Gastrocnemius medialis (tissue), 4 donors: ENCODE data around the gene TNFRSF13B. TPM values are rescaled to one million over a fixed set of nuclear protein-coding genes. Genes with fewer than 3 reads are reported as not detected.
"Not testable (repeated sequence)": the region's sequence is repeated elsewhere in the genome, so short reads cannot be mapped to it uniquely, and the experiment has no call there.

Source experiments
- ATAC-seq, 2 donors: fragments of 150-250 bp; one replicate each; pipeline ENCODE4 v1.9.1; 2016
- DNase-seq, 2 donors: peaks; one replicate each; pipeline ENCODE4 v3.0.0-alpha.2; 2019
- H3K27ac ChIP-seq, 4 donors: fragments of 200-600 bp; sonication (generic); 1 replicate in 1 of 4; 2 replicates in 3 of 4; pipeline ENCODE4 v1.5.1; 2016 to 2018; ENCODE audit warnings: mild to moderate bottlenecking in 2 of 4, moderate library complexity in 1 of 4
- H3K27me3 ChIP-seq, 3 donors: fragments of 200-600 bp; sonication (generic) in 2 of 3; 1 replicate in 1 of 3; 2 replicates in 2 of 3; pipeline versions ENCODE4 v1.5.1 to v1.6.0; 2016 to 2019; ENCODE audit warnings: mild to moderate bottlenecking in 1 of 3, moderate library complexity in 1 of 3
- H3K36me3 ChIP-seq, 2 donors: fragments of 200-600 bp; sonication (generic) in 1 of 2; one replicate each; pipeline ENCODE4 v1.5.1; 2017 to 2018
- H3K4me1 ChIP-seq, 2 donors: fragments of 200-600 bp; sonication (generic) in 1 of 2; one replicate each; pipeline ENCODE4 v1.5.1; 2016 to 2017; ENCODE audit warnings: mild to moderate bottlenecking in 2 of 2
- H3K4me3 ChIP-seq, 4 donors: fragments of 200-600 bp; sonication (generic) in 3 of 4; 1 replicate in 1 of 4; 2 replicates in 3 of 4; pipeline ENCODE4 v1.5.1; 2016 to 2019; ENCODE audit warnings: mild to moderate bottlenecking in 2 of 4
- H3K9me3 ChIP-seq, 3 donors: fragments of 200-600 bp; sonication (generic) in 2 of 3; 1 replicate in 1 of 3; 2 replicates in 2 of 3; pipeline ENCODE4 v1.5.1; 2016 to 2019
- POLR2A ChIP-seq, 2 donors: fragments of 450-650 bp; IDR thresholded peaks; one replicate each; pipeline ENCODE4 v1.6.1; 2017; ENCODE audit warnings: antibody characterized with exemption in 2 of 2, mild to moderate bottlenecking in 2 of 2, moderate library complexity in 2 of 2
- in situ Hi-C, 4 donors: fragments of 200-750 bp; cut with MboI; loops; one replicate each; pipeline versions ENCODE4 v1.15.0 to v1.8.0; 2017; ENCODE audit warnings: low sequenced_read_pairs in 4 of 4
- intact Hi-C: fragments of 100-400 bp; cut with DNase I; formaldehyde crosslinking; loops from one replicate; pipeline ENCODE4 v1.15.1; 2023; ENCODE audit warnings: low total_unique reads
- total RNA-seq, 4 donors: library from RNA; depleted of rRNA; stranded (reverse); fragments of >200 nt; gene quantifications; one replicate each; pipeline versions ENCODE4 v1.1.0 to v1.2.3, GENCODE V29; 2016
- TF ChIP-seq, protein P1 (sequence below), 5 experiments: fragments of 450-650 bp in 3 of 5; fragments of 200-600 bp in 2 of 5; sonication (generic) in 2 of 5; IDR thresholded peaks in 4 of 5; conservative IDR thresholded peaks in 1 of 5; 1 replicate in 4 of 5; 2 replicates in 1 of 5; pipeline ENCODE4 v1.5.1; 2016 to 2019; ENCODE audit warnings: antibody characterized with exemption in 5 of 5, mild to moderate bottlenecking in 3 of 5, moderate library complexity in 3 of 5

The TNFRSF13B gene
- total RNA-seq, 4 donors from 2014 or later: not detected

GRCh38 chr17:17015230-17015629 is 43.3 kb upstream of the TNFRSF13B start:
- no peak overlapping the region for H3K27ac ChIP-seq
- DNase-seq (no peak), ATAC-seq (no peak)
- H3K9me3 ChIP-seq: no peaks in the 10 kb centered on the region
- H3K4me1 ChIP-seq: no peaks in the 10 kb centered on the region
- no peaks in the 10 kb centered on the region for H3K36me3 ChIP-seq
- no peak overlapping the region for H3K4me3 ChIP-seq
- H3K27me3 ChIP-seq: no peaks in the 10 kb centered on the region
- in situ Hi-C loops (loop anchor here in 1 of 4 donors (25.0 kb wide), 2 partner anchors 122 to 272 kb away; partner anchors contain the start of gene COPS3), intact Hi-C loops (no loop called here)
- TF ChIP-seq POLR2A (IDR thresholded peaks at IDR 0.05): no peak
- TF ChIP-seq, protein P1, sequence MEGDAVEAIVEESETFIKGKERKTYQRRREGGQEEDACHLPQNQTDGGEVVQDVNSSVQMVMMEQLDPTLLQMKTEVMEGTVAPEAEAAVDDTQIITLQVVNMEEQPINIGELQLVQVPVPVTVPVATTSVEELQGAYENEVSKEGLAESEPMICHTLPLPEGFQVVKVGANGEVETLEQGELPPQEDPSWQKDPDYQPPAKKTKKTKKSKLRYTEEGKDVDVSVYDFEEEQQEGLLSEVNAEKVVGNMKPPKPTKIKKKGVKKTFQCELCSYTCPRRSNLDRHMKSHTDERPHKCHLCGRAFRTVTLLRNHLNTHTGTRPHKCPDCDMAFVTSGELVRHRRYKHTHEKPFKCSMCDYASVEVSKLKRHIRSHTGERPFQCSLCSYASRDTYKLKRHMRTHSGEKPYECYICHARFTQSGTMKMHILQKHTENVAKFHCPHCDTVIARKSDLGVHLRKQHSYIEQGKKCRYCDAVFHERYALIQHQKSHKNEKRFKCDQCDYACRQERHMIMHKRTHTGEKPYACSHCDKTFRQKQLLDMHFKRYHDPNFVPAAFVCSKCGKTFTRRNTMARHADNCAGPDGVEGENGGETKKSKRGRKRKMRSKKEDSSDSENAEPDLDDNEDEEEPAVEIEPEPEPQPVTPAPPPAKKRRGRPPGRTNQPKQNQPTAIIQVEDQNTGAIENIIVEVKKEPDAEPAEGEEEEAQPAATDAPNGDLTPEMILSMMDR (IDR thresholded peaks at IDR 0.05 in 4 of 5, conservative IDR thresholded peaks at IDR 0.05 in 1 of 5): no peak

- H3K4me3 ChIP-seq, H3K27ac ChIP-seq, H3K27me3 ChIP-seq, H3K36me3 ChIP-seq, H3K9me3 ChIP-seq, DNase-seq, ATAC-seq, intact Hi-C loops, H3K4me1 ChIP-seq: not testable (repeated sequence)
- in situ Hi-C loops: loop anchor here in 1 of 4 donors (25.0 kb wide), 2 partner anchors 123 to 273 kb away; partner anchors contain the start of gene COPS3
Measured at GRCh38 chr17:17014748-17015124, 42.8 kb upstream of the TNFRSF13B start.

DNA sequence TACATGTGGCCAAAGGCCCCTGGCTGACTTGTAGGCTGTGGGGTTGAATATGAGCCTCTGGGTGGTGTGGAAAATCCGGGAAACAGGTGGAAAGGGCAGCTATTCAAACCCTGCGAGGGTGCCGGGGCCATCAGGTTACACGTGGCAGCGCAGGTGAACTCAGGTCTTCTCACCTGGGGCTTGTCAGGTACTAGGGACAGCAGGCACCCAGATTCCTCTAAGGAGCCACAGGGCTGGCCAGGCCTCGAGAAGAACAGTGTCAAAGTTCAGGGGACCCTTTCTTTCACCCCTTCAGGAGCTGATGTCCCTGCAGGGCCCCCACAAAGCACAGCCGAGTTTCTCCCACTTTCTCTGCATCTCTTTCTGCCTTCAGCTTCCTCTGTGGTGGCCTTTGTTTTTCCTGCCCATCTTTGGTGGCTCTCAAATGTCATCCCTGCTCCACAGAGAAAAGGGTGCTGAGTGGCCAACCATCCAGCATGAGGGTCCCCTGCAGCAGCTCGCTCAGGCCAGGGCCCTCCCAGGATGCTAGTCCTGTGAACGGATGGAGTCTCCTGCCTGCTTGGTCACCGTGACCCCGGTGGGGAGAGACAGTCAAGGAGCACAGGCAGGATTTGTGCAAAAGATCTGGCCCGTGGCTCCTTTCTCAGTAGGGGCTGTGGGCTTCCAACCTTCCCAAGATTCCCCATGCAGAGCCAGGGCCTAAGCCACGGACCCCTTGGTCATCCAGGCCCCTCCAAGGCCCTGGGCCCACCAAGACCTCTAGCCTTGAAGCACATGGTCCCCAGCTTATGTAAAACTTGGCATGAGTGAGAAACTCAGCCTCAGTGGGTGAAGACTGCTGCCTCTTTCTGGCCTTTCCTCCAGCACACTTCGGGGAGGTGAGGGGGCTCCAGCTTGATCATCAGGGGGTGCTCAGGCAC is 42.2 kb upstream of the TNFRSF13B start:
- H3K27me3 ChIP-seq, H3K36me3 ChIP-seq, H3K4me1 ChIP-seq, H3K4me3 ChIP-seq, H3K9me3 ChIP-seq, ATAC-seq, intact Hi-C loops, H3K27ac ChIP-seq, DNase-seq: not testable (repeated sequence)
- in situ Hi-C loops: loop anchor here in 1 of 4 donors (25.0 kb wide), 2 partner anchors 123 to 273 kb away; partner anchors contain the start of gene COPS3

- DNase-seq (peak in 1 of 2 donors; percentile 56), ATAC-seq (peak; percentile 54 to 73)
- intact Hi-C loops, H3K4me3 ChIP-seq, H3K9me3 ChIP-seq, H3K36me3 ChIP-seq, H3K27me3 ChIP-seq, H3K4me1 ChIP-seq: not testable (repeated sequence)
- in situ Hi-C loops: loop anchor here in 1 of 4 donors (25.0 kb wide), 2 partner anchors 126 to 276 kb away; partner anchors contain the start of gene COPS3
- peak overlapping the region in 1 of 4 donors; percentile 21 for H3K27ac ChIP-seq
Measured at GRCh38 chr17:17011043-17011907, 39.4 kb upstream of the TNFRSF13B start.

GRCh38 chr17:17010545-17011034 is 38.7 kb upstream of the TNFRSF13B start:
- not testable (repeated sequence) for H3K9me3 ChIP-seq, H3K4me1 ChIP-seq
- in situ Hi-C loops: loop anchor here in 1 of 4 donors (25.0 kb wide), 2 partner anchors 127 to 277 kb away; partner anchors contain the start of gene COPS3

DNA sequence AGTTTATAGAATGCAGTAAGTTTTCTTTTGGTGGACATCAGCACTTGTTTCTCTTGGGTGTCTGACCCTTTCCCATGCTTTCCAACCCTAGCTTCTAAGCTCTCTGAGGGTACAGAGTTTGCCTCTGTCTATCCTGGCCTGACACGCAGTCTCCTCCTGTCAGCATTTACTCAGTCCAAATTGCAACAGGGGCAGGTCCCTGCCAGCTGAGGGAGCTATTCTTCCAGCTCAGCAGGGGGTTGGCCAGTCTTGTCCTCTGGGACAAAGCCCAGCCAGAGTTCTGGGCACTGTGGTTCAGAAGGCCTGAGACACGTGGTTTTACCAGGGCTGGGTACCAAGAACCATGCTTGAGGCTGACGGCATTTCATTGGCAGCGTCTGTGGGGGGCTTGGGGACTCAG is 38.1 kb upstream of the TNFRSF13B start:
- DNase-seq (peak in 1 of 2 donors; percentile 47), ATAC-seq (peak; percentile 93 to 94)
- not testable (repeated sequence) for H3K27me3 ChIP-seq, H3K4me3 ChIP-seq, H3K4me1 ChIP-seq, H3K9me3 ChIP-seq, H3K36me3 ChIP-seq
- peak overlapping the region in 2 of 4 donors; percentile 7 to 52 for H3K27ac ChIP-seq
- TF ChIP-seq, protein P1 (IDR thresholded peaks at IDR 0.05 in 4 of 5, conservative IDR thresholded peaks at IDR 0.05 in 1 of 5): peak in 1 of 5 experiments; percentile 33
- in situ Hi-C loops: loop anchor here in 1 of 4 donors (25.0 kb wide), 2 partner anchors 127 to 277 kb away; partner anchors contain the start of gene COPS3
- intact Hi-C loops: loop anchor here (10.0 kb wide), 1 partner anchor 115 kb away; no protein-coding TSS in a partner anchor

More at GRCh38 chr17:17010545-17011034, 38.7 kb upstream of the TNFRSF13B start:
- H3K27me3 ChIP-seq, H3K4me3 ChIP-seq, H3K27ac ChIP-seq, H3K36me3 ChIP-seq, intact Hi-C loops: not testable (repeated sequence)
- peak; percentile 72 to 78 for ATAC-seq
- peak in 1 of 2 donors; percentile 44 for DNase-seq

DNA sequence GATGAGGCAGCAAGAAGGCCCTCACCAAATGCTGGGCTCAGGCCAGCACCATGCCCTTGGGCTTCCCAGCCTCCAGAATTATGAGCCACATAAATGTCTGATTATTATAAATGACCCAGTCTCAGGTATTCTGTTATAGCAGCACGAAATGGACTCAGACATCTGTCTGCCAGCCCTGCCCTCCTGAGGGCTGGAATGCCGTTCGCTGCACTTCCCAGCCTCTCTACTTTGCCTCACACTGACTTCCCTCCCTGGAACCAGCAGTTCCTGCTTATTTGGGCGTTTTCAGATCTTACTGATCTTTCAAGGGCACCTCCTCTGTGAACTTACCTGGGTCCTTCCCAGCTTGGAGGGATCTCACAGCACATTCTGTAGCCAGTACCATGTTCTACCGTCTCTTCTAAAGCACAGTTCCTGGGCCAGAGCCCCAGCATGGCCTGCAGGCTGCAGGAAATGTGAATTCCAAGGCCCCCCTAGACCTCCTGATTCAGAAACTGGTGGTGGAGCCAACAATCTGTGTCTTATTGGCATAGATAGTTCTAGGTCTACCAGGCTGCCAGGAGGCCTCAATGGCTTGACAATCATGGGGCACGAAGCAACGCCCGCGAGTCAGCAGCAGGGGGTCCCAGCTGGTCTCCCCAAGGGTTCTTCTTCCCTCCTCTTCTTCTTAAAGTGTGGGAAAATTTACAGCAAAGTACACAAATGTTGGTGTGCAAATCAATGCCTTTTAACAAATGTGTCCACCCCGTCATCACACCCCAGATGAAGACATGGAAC is 36.9 kb upstream of the TNFRSF13B start:
- not testable (repeated sequence) for H3K4me1 ChIP-seq, ATAC-seq, H3K4me3 ChIP-seq, H3K36me3 ChIP-seq, H3K9me3 ChIP-seq, H3K27me3 ChIP-seq, H3K27ac ChIP-seq
- DNase-seq: peak in 1 of 2 donors; percentile 11
- in situ Hi-C loops (loop anchor here in 1 of 4 donors (25.0 kb wide), 2 partner anchors 128 to 278 kb away; partner anchors contain the start of gene COPS3), intact Hi-C loops (loop anchor here (10.0 kb wide), 1 partner anchor 116 kb away; no protein-coding TSS in a partner anchor)

DNA sequence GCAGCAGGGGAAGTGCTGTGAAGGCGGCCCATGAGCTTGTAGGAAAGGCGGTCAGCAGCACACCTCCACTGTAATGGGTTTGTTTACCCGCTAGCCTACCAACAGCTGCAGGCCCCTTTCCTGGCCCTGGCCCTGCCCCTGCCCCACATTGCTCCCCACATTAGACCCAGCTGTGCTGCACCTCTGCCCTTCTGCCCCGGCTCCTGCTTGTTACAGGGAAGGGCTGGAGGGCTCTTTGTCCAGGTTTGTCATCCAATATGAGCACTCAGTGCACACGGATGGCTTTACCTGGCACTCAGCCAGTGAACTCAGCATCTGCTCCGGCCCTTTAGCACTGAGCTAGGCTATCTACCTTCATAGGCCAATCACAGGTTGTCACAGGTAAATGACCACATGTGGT is 36.0 kb upstream of the TNFRSF13B start:
- in situ Hi-C loops: loop anchor here in 1 of 4 donors (25.0 kb wide), 2 partner anchors 129 to 279 kb away; partner anchors contain the start of gene COPS3
- intact Hi-C loops: loop anchor here (10.0 kb wide), 1 partner anchor 117 kb away; no protein-coding TSS in a partner anchor
- not testable (repeated sequence) for H3K27me3 ChIP-seq, H3K4me1 ChIP-seq, H3K36me3 ChIP-seq, ATAC-seq, H3K9me3 ChIP-seq, H3K27ac ChIP-seq, H3K4me3 ChIP-seq
- DNase-seq: peak in 1 of 2 donors; percentile 6
